GM21528 (cell line): ENCODE data around the gene SALL4.
"Not testable (repeated sequence)": the region's sequence is repeated elsewhere in the genome, so short reads cannot be mapped to it uniquely, and the experiment has no call there.

Source experiments
- ATAC-seq: cut with Tn5 transposase; IDR thresholded peaks from one replicate; pipeline ENCODE4 v1.9.1; 2021; ENCODE audit warnings: mild to moderate bottlenecking, moderate library complexity; ENCODE audit not compliant: unreplicated experiment, low FRiP score

The SALL4 gene

DNA sequence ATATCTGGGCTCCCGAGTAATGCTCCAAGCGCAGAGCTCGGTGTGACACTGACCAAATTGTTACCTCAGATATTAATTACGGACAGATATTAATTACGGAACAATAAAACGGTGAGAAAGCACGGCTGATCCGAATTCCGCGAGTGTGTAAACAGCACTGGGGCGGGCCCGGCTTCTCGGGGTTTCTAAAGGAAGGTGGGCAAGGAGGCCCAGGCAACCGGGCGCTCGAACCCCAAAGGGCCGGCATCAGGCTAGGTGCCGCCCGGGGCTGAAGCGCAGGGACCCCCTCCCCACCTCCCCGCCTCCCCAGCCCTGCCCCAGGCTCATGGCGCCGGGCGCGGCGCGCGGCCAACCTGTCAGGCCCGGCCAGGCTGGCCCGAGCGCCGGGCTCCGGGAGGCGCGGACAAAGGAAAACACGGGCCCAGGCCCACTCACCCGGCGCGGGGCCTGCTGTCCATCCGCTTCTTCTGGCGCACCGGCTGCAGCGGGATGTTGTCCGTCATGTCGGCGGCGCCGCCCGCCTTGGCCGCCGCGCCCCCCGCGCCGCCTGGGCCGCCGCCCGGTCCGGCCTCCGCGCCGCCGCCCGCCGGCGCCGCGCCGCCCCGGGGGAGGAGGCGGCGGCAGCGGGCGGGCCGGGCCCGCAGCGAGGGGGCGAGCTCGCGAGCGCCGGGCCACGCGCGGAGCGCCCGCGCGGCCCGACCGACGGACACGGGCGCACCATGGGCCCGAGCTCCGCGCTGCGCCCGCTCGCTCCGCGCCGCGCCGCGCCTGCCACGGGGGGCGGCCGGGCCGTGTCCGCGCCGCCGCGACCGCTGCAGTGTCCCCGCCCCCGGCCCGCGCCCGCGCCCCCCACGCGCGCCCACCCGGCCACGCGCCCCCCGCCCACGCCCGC is 34.2 kb downstream of the SALL4 start, which contains the start of gene ATP9A:
Gene ATP9A, minus strand, starts transcription at position 524 of the 892 bp plus-strand sequence. Its CDS starts 21 bp downstream, at position 503.
- no peak for ATAC-seq

DNA sequence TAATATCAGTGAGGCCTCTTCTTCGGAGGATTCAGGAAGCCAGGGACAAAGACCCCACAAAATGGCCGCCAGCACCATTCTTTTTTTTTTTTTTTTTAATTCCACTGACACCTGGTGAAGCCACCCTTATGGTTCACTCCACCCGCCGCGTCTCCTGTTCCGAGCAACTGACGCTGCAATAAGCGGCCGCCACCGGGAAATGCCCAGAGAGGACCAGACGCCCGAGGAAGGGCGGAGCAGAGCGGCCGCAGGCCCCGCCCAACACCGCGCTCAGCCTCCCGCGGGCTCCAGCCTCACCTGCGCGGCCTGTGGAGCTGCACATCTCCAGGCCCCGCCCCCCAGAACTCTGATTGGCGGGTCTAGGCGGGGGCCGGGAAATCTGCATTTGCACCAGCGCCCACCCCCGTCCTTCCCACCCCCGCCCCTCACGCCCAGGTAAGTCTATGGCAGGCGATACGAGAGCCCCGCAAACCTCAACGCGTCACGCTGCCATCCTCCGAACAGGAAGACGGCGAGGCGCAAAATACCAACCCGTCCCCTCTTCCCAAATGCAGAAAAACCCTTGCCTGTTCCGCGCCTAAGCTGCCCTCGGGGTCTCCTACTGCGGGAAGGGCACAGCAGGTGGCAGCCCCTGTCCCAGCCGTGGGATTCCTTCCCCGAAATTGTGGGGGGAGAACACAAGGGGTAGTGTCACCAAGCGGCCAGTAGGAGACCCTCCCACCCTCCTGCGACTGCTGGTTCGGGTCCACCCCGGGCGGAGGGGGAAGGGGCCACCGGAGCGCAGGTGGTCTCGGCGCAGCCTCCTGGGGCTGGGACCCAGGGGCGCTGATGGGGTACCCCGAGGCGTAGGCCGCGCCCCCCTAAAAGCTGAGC is 35.1 kb downstream of the SALL4 start:
- ATAC-seq = no peak

- not testable (repeated sequence) for ATAC-seq
Observed at GRCh38 chr20:51765381-51765780, 36.9 kb downstream of the SALL4 start.

DNA sequence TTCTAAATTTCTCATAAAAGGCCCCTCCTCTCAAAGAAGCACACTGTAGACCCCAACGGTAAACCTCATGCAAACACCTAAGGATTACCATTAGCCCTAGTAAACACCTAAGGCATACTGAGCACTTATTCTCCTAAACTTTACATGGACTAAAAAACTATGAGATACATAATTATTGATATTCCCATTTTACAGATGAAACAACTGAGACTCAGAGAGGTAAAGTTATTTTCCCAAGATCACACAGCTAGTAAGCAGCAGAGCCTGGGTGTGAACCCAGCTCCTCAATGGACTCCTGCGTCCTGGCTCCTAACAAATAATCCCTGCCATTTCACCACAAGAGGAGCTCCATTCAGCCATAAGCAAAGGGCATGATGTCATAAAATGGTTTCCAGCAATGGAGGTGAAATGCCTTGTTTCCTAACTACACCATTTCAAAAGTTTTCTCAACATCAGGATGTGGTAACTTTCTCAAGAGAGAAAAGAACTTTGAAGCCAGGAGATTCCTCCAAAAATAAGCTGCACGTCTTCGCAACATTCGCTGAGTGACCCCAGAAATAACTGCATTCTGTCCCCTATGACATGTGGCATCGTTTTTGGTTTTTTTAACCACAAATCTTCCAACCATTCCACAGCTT is 38.2 kb downstream of the SALL4 start:
- no peak for ATAC-seq

GRCh38 chr20:51760905-51761546 is 41.3 kb downstream of the SALL4 start:
- no peak for ATAC-seq

GRCh38 chr20:51759769-51760510 is 42.4 kb downstream of the SALL4 start:
- no peak for ATAC-seq

GRCh38 chr20:51758978-51759544 is 43.3 kb downstream of the SALL4 start:
- ATAC-seq = no peak

DNA sequence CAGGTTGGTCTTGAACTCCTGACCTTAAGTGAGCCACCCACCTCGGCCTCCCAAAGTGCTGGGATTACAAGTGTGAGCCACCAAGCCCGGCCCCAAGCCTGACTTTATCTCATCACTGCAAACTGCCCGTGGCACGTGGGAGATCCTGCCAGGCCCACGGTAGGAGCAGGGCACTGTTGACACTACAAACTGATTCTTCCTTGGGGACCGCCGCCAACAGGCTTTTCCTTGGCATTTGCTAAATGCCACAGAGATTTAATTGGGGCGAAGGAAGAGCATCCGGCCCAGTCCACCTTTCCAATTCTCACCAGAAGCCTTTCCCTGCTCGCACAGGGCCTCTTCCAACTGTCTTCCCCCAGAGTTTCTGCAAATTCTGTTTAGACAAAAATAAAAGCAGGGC is 45.1 kb downstream of the SALL4 start:
- ATAC-seq = no peak

DNA sequence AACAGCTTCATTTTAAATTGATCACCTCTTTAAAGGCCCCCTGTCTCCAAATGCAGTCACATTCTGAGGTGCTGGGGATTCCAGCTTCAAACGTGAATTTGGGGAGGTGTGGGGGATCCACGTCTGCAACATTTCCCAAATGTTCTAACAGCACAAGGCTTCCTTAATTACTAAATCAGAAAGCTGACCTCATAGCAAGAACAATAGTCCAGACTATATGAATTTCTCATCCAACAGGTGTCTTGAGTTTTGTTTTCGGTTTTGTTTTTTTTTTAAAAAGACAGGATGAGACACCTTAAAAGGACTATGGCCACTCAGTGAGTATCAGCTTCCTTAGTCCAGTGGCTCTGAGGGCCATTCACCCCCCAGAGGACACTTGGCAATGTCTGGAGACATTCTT is 45.7 kb downstream of the SALL4 start:
- ATAC-seq = no peak

DNA sequence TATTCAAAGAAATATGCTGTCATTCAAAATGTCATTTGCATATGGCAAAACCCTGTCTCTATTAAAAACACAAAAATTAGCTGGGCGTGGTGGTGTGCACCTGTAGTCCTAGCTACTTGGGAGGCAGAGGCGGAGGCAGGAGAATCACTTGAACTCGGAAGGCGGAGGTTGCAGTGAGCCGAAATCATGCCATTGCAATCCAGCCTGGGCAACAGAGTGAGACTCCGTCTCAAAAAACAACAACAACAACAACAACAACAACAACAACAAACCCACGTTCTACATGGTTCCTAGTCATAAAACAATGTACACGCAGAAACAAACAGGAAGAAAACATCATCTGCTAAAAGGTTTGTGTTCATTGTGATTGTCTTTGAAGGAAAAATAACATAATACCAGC is 49.1 kb downstream of the SALL4 start:
- ATAC-seq = not testable (repeated sequence)

GRCh38 chr20:51752343-51752951 is 49.9 kb downstream of the SALL4 start:
- ATAC-seq = no peak

DNA sequence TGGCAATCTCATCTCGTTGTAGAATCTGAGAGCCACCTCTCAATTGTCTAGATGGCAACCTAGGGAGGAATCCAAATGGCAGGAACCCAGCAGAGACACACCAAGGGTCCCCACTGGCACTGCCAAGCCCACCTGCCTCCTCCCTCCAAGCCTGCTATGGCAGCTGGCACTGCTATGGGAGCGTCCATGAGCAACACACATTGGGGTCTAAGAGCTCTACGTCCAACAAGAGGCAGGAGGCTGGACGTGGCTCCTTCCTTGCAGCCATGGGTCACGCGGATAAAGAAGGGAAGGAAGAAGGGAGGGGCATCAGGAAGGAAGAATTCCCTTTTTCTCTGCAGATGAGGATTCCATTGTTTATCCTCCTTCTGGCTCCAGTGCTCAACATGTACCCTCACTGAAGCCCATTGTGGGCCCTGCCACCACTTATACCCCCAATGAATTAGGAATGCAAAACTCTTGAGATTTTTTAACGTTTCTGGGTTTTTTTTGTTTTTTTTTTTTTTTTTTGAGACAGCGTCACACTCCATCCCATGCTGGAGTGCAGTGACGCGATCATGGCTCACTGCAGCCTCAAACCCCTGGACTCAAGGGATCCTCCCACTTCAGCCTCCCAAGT is 51.4 kb downstream of the SALL4 start:
- no peak for ATAC-seq

- no peak for ATAC-seq
Observed at GRCh38 chr20:51750037-51750769, 52.1 kb downstream of the SALL4 start.

DNA sequence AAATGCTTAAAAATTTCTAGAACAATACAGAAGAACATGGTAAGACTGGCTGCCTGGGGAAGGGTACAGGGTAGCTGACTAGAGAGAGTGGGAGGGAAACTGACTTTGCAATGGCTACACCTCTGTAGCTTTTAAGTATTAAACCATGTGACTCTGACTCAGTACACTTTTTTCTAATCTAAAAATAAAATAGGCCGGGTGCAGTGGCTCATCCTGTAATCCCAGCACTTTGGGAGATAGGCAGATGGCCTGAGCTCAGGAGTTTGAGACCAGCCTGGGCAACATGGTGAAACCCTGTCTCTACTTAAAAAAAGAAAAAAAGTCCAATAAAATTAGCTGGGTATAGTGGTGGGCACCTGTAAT is 52.7 kb downstream of the SALL4 start:
- ATAC-seq = no peak

DNA sequence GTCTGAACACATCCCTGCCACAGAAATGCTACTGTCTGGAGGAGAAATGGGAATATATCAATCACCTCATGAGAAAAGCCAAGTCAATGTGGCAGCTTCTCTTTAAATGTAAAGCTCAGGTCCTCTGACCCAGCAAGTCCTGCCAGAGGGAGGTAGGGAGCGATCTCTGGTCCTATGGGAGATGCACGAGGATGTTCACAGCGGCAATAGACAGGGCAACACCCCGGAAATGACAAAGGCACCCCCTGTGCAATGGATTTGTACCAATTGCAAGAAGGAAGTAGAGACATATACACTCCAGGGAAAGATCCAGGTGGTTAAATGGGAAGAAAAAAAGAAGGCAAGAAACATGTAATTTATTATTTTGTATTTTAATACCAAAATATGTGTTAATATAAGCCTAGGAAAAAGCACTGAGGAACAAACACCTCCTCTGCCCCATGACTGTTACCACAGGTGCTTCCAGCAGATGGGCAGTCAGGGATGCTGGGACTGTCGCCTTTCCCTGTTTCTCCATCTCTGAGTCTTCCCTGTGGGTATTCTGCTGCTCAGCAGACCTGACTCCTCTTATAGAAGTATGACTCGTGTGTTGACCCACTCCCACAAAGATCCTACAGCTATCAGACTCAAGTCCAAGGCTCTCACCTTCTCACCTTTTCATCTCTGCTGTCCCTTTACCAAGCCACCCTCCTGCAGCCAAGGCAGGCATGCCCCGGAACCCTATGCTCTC is 55.0 kb downstream of the SALL4 start:
- no peak for ATAC-seq

DNA sequence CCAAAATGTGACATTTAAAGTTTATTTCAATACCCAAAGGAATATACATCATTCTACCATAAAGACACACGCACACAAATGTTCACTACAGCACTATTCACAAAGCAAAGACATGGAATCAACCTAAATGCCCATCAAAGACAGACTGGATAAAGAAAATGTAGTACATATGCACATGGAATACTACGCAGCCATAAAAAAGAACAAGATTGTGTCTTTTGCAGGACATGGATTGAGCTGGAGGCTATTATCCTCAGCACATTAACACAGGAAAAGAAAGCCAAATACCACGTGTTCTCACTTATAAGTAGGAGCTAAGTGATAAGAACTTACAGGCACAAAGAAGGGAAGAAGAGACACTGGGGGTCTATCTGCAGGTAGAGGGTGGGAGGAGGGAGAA is 56.5 kb downstream of the SALL4 start:
- ATAC-seq = no peak

DNA sequence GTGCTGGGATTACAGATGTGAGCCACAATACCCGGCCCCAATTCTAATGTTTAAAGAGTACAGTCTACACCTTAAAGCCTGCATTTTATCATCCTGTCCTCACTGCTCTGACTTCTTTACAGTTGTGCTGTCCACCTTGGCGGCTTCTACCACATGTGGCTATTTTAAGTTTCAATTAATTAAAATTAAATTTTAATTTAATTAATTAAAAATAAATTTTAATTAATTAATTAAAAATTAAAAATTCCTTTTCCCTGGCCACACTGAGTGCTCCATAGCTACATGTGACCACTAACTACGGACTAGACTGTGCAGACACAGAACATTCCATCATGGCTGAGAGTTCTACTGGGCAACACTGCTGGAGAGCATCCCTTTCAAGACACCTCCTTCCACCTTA is 61.5 kb downstream of the SALL4 start:
- ATAC-seq = no peak
